GM19463 (cell line): Measurements from ENCODE around the gene CHD6.

ENCODE experiments used
- ATAC-seq: cut with Tn5 transposase; IDR thresholded peaks from one replicate; pipeline ENCODE4 v1.9.1; 2021; ENCODE audit warnings: mild to moderate bottlenecking, moderate library complexity; ENCODE audit not compliant: unreplicated experiment

The CHD6 gene

GRCh38 chr20:41436679-41437078 lies 181.5 kb downstream of the CHD6 start:
- no peak for ATAC-seq

GRCh38 chr20:41433203-41433602 lies 185.0 kb downstream of the CHD6 start:
- ATAC-seq: no peak

- ATAC-seq: no peak
These were observed 185.4 kb downstream of the CHD6 start for GRCh38 chr20:41432746-41433145.

GRCh38 chr20:41428285-41428684 lies 189.9 kb downstream of the CHD6 start:
- no peak for ATAC-seq

- ATAC-seq: no peak
These were observed 190.3 kb downstream of the CHD6 start for GRCh38 chr20:41427833-41428232.

- ATAC-seq: no peak
These were observed 191.2 kb downstream of the CHD6 start for GRCh38 chr20:41426976-41427375.

- no peak for ATAC-seq
These were observed 191.9 kb downstream of the CHD6 start for GRCh38 chr20:41426086-41426830.

- no peak for ATAC-seq
These were observed 192.8 kb downstream of the CHD6 start for GRCh38 chr20:41425180-41425884.

- no peak for ATAC-seq
These were observed 193.6 kb downstream of the CHD6 start for GRCh38 chr20:41424546-41424945.

GRCh38 chr20:41424011-41424410 lies 194.2 kb downstream of the CHD6 start:
- ATAC-seq: no peak

- no peak for ATAC-seq
These were observed 195.2 kb downstream of the CHD6 start for GRCh38 chr20:41422953-41423352.

GRCh38 chr20:41418739-41419293 lies 199.4 kb downstream of the CHD6 start:
- ATAC-seq: no peak

- ATAC-seq: no peak
These were observed 200.1 kb downstream of the CHD6 start for GRCh38 chr20:41418031-41418430.

GRCh38 chr20:41415191-41415590 lies 203.0 kb downstream of the CHD6 start:
- ATAC-seq: no peak

- no peak for ATAC-seq
These were observed 205.0 kb downstream of the CHD6 start for GRCh38 chr20:41413169-41413568.

GRCh38 chr20:41412324-41413120 lies 205.7 kb downstream of the CHD6 start:
- ATAC-seq: no peak

- no peak for ATAC-seq
These were observed 206.8 kb downstream of the CHD6 start for GRCh38 chr20:41411391-41411847.

GRCh38 chr20:41408986-41409385 lies 209.2 kb downstream of the CHD6 start:
- no peak for ATAC-seq

- ATAC-seq: peak; percentile 89
These were observed 209.9 kb downstream of the CHD6 start for GRCh38 chr20:41408156-41408794.

- ATAC-seq: no peak
These were observed 210.6 kb downstream of the CHD6 start for GRCh38 chr20:41407607-41408006.
